DMS79 treated with DMSO at 0.1 percent for 48 hours (cell line): Measurements from ENCODE around the gene ZNF618.

Experiments
- DNase-seq: peaks from one replicate; lab custom pipeline; 2025; lab: John Stamatoyannopoulos, UW

The ZNF618 gene

GRCh38 chr9:113876151-113876992 is at the start of gene ZNF618:
TSS of gene ZNF618 (plus strand) at chr9:113876309. CDS start at chr9:113876381, 72 bp downstream.
- no peak for DNase-seq

- no peak for DNase-seq
Measured at GRCh38 chr9:113828221-113828620, 47.9 kb upstream of the ZNF618 start.

GRCh38 chr9:113837334-113837733 is 38.8 kb upstream of the ZNF618 start:
- no peak for DNase-seq

- DNase-seq = no peak
Measured at GRCh38 chr9:113842086-113842485, 34.0 kb upstream of the ZNF618 start.

GRCh38 chr9:113844466-113844865 is 31.6 kb upstream of the ZNF618 start:
- no peak for DNase-seq

GRCh38 chr9:113851359-113851758 is 24.8 kb upstream of the ZNF618 start:
- no peak for DNase-seq

- DNase-seq = no peak
Measured at GRCh38 chr9:113851873-113852272, 24.2 kb upstream of the ZNF618 start.

- no peak for DNase-seq
Measured at GRCh38 chr9:113853333-113853732, 22.8 kb upstream of the ZNF618 start.

GRCh38 chr9:113854310-113854709 is 21.8 kb upstream of the ZNF618 start:
- no peak for DNase-seq

- no peak for DNase-seq
Measured at GRCh38 chr9:113857875-113858274, 18.2 kb upstream of the ZNF618 start.

- no peak for DNase-seq
Measured at GRCh38 chr9:113858282-113858681, 17.8 kb upstream of the ZNF618 start.

- DNase-seq = no peak
Measured at GRCh38 chr9:113863345-113863744, 12.8 kb upstream of the ZNF618 start.

GRCh38 chr9:113868501-113868900 is 7.6 kb upstream of the ZNF618 start:
- DNase-seq = no peak

GRCh38 chr9:113872485-113873143 is 3.5 kb upstream of the ZNF618 start:
- DNase-seq = no peak

- DNase-seq = no peak
Measured at GRCh38 chr9:113873446-113873845, 2.7 kb upstream of the ZNF618 start.

GRCh38 chr9:113873926-113874325 is 2.2 kb upstream of the ZNF618 start:
- DNase-seq = no peak

- DNase-seq = no peak
Measured at GRCh38 chr9:113875459-113876150, 504 bp upstream of the ZNF618 start.

GRCh38 chr9:113876993-113877368 is 872 bp downstream of the ZNF618 start:
- DNase-seq = peak; percentile 57

- peak; percentile 10 for DNase-seq
Measured at GRCh38 chr9:113879318-113879717, 3.2 kb downstream of the ZNF618 start.

- no peak for DNase-seq
Measured at GRCh38 chr9:113879911-113880310, 3.8 kb downstream of the ZNF618 start.

- DNase-seq = no peak
Measured at GRCh38 chr9:113882181-113882580, 6.1 kb downstream of the ZNF618 start.

GRCh38 chr9:113882636-113883164 is 6.6 kb downstream of the ZNF618 start:
- no peak for DNase-seq
